Measurements from ENCODE around the gene SLC25A23.

SLC25A23 gene

DNA sequence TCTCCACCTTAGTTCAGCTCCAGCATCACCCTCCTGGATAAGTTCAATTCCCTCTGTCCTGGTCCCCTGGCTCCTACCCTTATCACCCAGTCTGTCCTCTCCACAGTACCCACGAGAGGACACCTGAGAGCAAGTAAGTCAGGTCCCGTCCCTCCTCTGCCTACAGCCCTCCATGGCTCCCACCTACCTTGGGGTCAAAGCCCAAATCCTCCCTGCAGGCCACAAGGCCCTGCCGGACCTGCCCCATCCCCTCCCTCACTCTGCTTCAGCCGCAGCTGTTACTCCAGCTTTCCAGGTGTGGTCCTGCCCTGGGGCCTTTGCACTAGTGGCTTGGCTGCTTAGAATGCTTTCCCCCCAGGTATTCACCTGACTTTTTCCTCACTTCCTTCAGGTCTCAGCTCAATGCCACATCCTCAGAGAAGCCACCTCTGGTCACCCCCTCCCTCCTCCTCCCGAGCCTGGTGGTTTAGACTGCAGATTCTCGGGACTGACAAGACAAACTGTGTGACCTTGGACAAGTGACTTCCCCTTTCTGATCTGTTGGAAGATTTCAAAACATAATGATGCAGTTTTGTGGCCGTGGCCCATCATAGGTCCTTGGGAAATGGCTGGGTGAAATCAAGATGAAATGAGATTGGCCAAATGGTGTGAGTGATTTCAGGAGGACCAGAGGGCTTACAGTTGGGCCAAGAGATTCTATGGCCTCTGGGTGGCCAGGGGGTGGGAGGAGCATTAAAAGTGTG, 38.9 kb upstream of the SLC25A23 start:
- Histone ChIP-seq H3K27ac (ENCODE audit: low read length) (no peak overlapping the region), H3K4me1 (ENCODE audit: insufficient read depth, low read length) (peaks cover 3% of the 10 kb centered on the region), H3K4me2 (ENCODE audit: insufficient read depth, low read length) (no peak overlapping the region), H3K9ac (ENCODE audit: low read depth, low read length) (no peak overlapping the region), H4K20me1 (ENCODE audit: insufficient read depth, low read length) (no peaks in the 10 kb centered on the region), H2AFZ (ENCODE audit: low read depth, low read length) (no peak overlapping the region), H3K36me3 (ENCODE audit: insufficient read depth, low read length) (no peaks in the 10 kb centered on the region), H3K9me3 (ENCODE audit: insufficient read depth, low read length, severe bottlenecking) (no peaks in the 10 kb centered on the region), H3K27me3 (ENCODE audit: insufficient read depth, low read length, poor library complexity) (peaks cover 13% of the 10 kb centered on the region), H3K79me2 (ENCODE audit: insufficient read depth, low read length) (no peaks in the 10 kb centered on the region), H3K4me3 (ENCODE audit: low read depth in 1 of 2, low read length in 2 of 2) (no peak overlapping the region)
- ATAC-seq (ENCODE audit: insufficient read depth, low read depth) (no peak), DNase-seq (no peak)
- TF ChIP-seq, protein P1, sequence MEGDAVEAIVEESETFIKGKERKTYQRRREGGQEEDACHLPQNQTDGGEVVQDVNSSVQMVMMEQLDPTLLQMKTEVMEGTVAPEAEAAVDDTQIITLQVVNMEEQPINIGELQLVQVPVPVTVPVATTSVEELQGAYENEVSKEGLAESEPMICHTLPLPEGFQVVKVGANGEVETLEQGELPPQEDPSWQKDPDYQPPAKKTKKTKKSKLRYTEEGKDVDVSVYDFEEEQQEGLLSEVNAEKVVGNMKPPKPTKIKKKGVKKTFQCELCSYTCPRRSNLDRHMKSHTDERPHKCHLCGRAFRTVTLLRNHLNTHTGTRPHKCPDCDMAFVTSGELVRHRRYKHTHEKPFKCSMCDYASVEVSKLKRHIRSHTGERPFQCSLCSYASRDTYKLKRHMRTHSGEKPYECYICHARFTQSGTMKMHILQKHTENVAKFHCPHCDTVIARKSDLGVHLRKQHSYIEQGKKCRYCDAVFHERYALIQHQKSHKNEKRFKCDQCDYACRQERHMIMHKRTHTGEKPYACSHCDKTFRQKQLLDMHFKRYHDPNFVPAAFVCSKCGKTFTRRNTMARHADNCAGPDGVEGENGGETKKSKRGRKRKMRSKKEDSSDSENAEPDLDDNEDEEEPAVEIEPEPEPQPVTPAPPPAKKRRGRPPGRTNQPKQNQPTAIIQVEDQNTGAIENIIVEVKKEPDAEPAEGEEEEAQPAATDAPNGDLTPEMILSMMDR (IDR thresholded peaks at IDR 0.05; ENCODE audit: borderline replicate concordance, extremely low read depth, low read length, poor library complexity, severe bottlenecking), result no peak
- TF ChIP-seq EZH2 (IDR thresholded peaks at IDR 0.05; ENCODE audit: borderline replicate concordance, low read depth, low read length, severe bottlenecking), result no peak

GRCh38 chr19:6495947-6496346, 36.4 kb upstream of the SLC25A23 start:
- ATAC-seq (ENCODE audit: insufficient read depth, low read depth), result no peak

GRCh38 chr19:6494438-6495036, 34.9 kb upstream of the SLC25A23 start:
- Histone ChIP-seq H3K4me1 (ENCODE audit: insufficient read depth, low read length) (no peaks in the 10 kb centered on the region), H3K36me3 (ENCODE audit: insufficient read depth, low read length) (no peaks in the 10 kb centered on the region), H3K9me3 (ENCODE audit: insufficient read depth, low read length, severe bottlenecking) (no peaks in the 10 kb centered on the region), H3K79me2 (ENCODE audit: insufficient read depth, low read length) (no peaks in the 10 kb centered on the region), H2AFZ (ENCODE audit: low read depth, low read length) (no peak overlapping the region), H4K20me1 (ENCODE audit: insufficient read depth, low read length) (no peaks in the 10 kb centered on the region), H3K27me3 (ENCODE audit: insufficient read depth, low read length, poor library complexity) (no peaks in the 10 kb centered on the region), H3K9ac (ENCODE audit: low read depth, low read length) (no peak overlapping the region), H3K4me2 (ENCODE audit: insufficient read depth, low read length) (no peak overlapping the region), H3K27ac (ENCODE audit: low read length) (no peak overlapping the region), H3K4me3 (ENCODE audit: low read depth in 1 of 2, low read length in 2 of 2) (no peak overlapping the region)
- ATAC-seq (ENCODE audit: insufficient read depth, low read depth), result no peak
- no peak for DNase-seq
- TF ChIP-seq EZH2 (IDR thresholded peaks at IDR 0.05; ENCODE audit: borderline replicate concordance, low read depth, low read length, severe bottlenecking), result no peak
- TF ChIP-seq, protein P1 (IDR thresholded peaks at IDR 0.05; ENCODE audit: borderline replicate concordance, extremely low read depth, low read length, poor library complexity, severe bottlenecking), result no peak

More at GRCh38 chr19:6495947-6496346, 36.4 kb upstream of the SLC25A23 start:
- no peak overlapping the region for H3K4me2 ChIP-seq (ENCODE audit: insufficient read depth, low read length)
- H3K4me3 ChIP-seq (ENCODE audit: low read depth in 1 of 2, low read length in 2 of 2), result no peak overlapping the region
- no peak overlapping the region for H3K9ac ChIP-seq (ENCODE audit: low read depth, low read length)
- no peak overlapping the region for H3K27ac ChIP-seq (ENCODE audit: low read length)
- H3K36me3 ChIP-seq (ENCODE audit: insufficient read depth, low read length), result no peaks in the 10 kb centered on the region
- no peaks in the 10 kb centered on the region for H3K27me3 ChIP-seq (ENCODE audit: insufficient read depth, low read length, poor library complexity)
- DNase-seq, result no peak
- TF ChIP-seq, protein P1 (IDR thresholded peaks at IDR 0.05; ENCODE audit: borderline replicate concordance, extremely low read depth, low read length, poor library complexity, severe bottlenecking), result no peak
- TF ChIP-seq EZH2 (IDR thresholded peaks at IDR 0.05; ENCODE audit: borderline replicate concordance, low read depth, low read length, severe bottlenecking), result no peak
- H3K9me3 ChIP-seq (ENCODE audit: insufficient read depth, low read length, severe bottlenecking), result no peaks in the 10 kb centered on the region
- no peaks in the 10 kb centered on the region for H4K20me1 ChIP-seq (ENCODE audit: insufficient read depth, low read length)
- no peaks in the 10 kb centered on the region for H3K4me1 ChIP-seq (ENCODE audit: insufficient read depth, low read length)
- no peaks in the 10 kb centered on the region for H3K79me2 ChIP-seq (ENCODE audit: insufficient read depth, low read length)
- H2AFZ ChIP-seq (ENCODE audit: low read depth, low read length), result no peak overlapping the region
